Measurements from ENCODE around the gene CD151. TPM values are rescaled to one million over a fixed set of nuclear protein-coding genes. Genes with fewer than 3 reads are reported as not detected.

CD151 gene
- total RNA-seq, 1 experiment from 2014 or later, result 115 TPM

- TF ChIP-seq CTCF (IDR thresholded peaks at IDR 0.05) (no peak), ETV6 (CRISPR knock-in tag; IDR thresholded peaks at IDR 0.05) (peak; percentile 87; the same call in 1 of the 2 replicates), FOXP1 (CRISPR knock-in tag; IDR thresholded peaks at IDR 0.05; ENCODE audit: borderline replicate concordance) (no peak), SMAD3 (CRISPR knock-in tag; IDR thresholded peaks at IDR 0.05; ENCODE audit: borderline replicate concordance) (no peak), NR3C1 (CRISPR knock-in tag; conservative IDR thresholded peaks at IDR 0.05; ENCODE audit: low read depth) (no peak), TCF7 (CRISPR knock-in tag; IDR thresholded peaks at IDR 0.05; ENCODE audit: low read depth) (0 out of 2 replicates have a peak, but pooled peaks have one; percentile 20), NR2C2 (CRISPR knock-in tag; IDR thresholded peaks at IDR 0.05) (no peak), ZBTB21 (CRISPR knock-in tag; IDR thresholded peaks at IDR 0.05; ENCODE audit: borderline replicate concordance) (no peak), ARID4B (CRISPR knock-in tag; IDR thresholded peaks at IDR 0.05; ENCODE audit: borderline replicate concordance) (peak; percentile 23; the same call in 1 of the 2 replicates), SMAD4 (CRISPR knock-in tag; IDR thresholded peaks at IDR 0.05) (no peak), ATF6 (CRISPR knock-in tag; IDR thresholded peaks at IDR 0.05) (no peak), PRRX2 (CRISPR knock-in tag; IDR thresholded peaks at IDR 0.05) (no peak), ZSCAN18 (CRISPR knock-in tag; IDR thresholded peaks at IDR 0.05) (no peak), PREB (CRISPR knock-in tag; IDR thresholded peaks at IDR 0.05; ENCODE audit: borderline replicate concordance) (no peak), HMGA2 (CRISPR knock-in tag; IDR thresholded peaks at IDR 0.05) (no peak), ZNF121 (CRISPR knock-in tag; IDR thresholded peaks at IDR 0.05) (no peak), NFYB (CRISPR knock-in tag; conservative IDR thresholded peaks at IDR 0.05; ENCODE audit: low read depth) (no peak), PRDM15 (CRISPR knock-in tag; IDR thresholded peaks at IDR 0.05) (no peak), ERG (CRISPR knock-in tag; IDR thresholded peaks at IDR 0.05) (0 out of 2 replicates have a peak, but pooled peaks have one; percentile 17), MAX (CRISPR knock-in tag; IDR thresholded peaks at IDR 0.05) (no peak), FOXP4 (CRISPR knock-in tag; IDR thresholded peaks at IDR 0.05) (peak; percentile 90)
Observed at GRCh38 chr11:810040-810567, 22.6 kb upstream of the CD151 start (continued).

Data from WTC11 (cell line).